Endothelial cell of umbilical vein (primary cell): ENCODE measurements around the gene HOXC5. TPM values are rescaled to one million over a fixed set of nuclear protein-coding genes. Genes with fewer than 3 reads are reported as not detected.

ENCODE experiments used
- BruUV-seq: library from RNA; stranded (reverse); fragments of 400-500 nt; replicated peaks from 2 replicates; lab custom pipeline; 2021; lab: Mats Ljungman, UMichigan
- CTCF ChIA-PET: fragments of 300-600, 350-600 bp; sonication (Branson Sonifier 250); formaldehyde crosslinking; loops from one replicate; lab custom pipeline; 2021; ENCODE audit warnings: antibody characterized with exemption, inconsistent platforms; lab: Charles Lee
- POLR2A ChIA-PET: fragments of 300-600, 350-600 bp; sonication (Branson Sonifier 250); formaldehyde crosslinking; loops from one replicate; lab custom pipeline; 2021; ENCODE audit warnings: antibody characterized with exemption, inconsistent platforms; lab: Charles Lee
- DNase-seq: peaks from one replicate; pipeline ENCODE4 v3.0.0-alpha.2; 2011; ENCODE audit warnings: low read depth, low spot score
- FAIRE-seq: peaks from 2 replicates; lab custom pipeline; 2011; peaks lifted over from hg19 to GRCh38; lab: Jason Lieb, UNC
- H2AFZ ChIP-seq: 2 replicates; pipeline ENCODE4 v1.6.0; 2012; ENCODE audit warnings: low read depth, low read length, control low read depth, inconsistent platforms
- H3K27ac ChIP-seq: 2 replicates; pipeline ENCODE4 v1.5.1; 2011; ENCODE audit warnings: low read depth, mild to moderate bottlenecking, control low read depth, low read length, moderate library complexity; ENCODE audit not compliant: insufficient read depth
- H3K27me3 ChIP-seq, 2 experiments: 2 replicates each; pipeline versions ENCODE4 v1.6.0 to v1.6.1; 2011; ENCODE audit warnings: low read length in 2 of 2, mixed read lengths in 1 of 2; ENCODE audit not compliant: control insufficient read depth in 2 of 2, insufficient read depth in 2 of 2
- H3K36me3 ChIP-seq, 2 experiments: 2 replicates in 1 of 2; 3 replicates in 1 of 2; pipeline ENCODE4 v1.5.1; 2011; ENCODE audit warnings: low read length in 2 of 2, mild to moderate bottlenecking in 1 of 2, moderate library complexity in 1 of 2; ENCODE audit not compliant: control insufficient read depth in 2 of 2, insufficient read depth in 2 of 2; ENCODE audit errors: extremely low read depth in 1 of 2
- H3K4me1 ChIP-seq: 3 replicates; pipeline ENCODE4 v1.5.1; 2011; ENCODE audit warnings: mild to moderate bottlenecking, low read length; ENCODE audit not compliant: control insufficient read depth, insufficient read depth; ENCODE audit errors: extremely low read depth
- H3K4me2 ChIP-seq: 2 replicates; pipeline ENCODE4 v1.6.1; 2011; ENCODE audit warnings: low read length, control low read depth, mixed read lengths; ENCODE audit not compliant: insufficient read depth
- H3K4me3 ChIP-seq, 3 experiments: fragments of 200-600 bp in 1 of 3; sonication (generic), shearing (Covaris generic) in 1 of 3; replicated peaks in 1 of 3; 2 replicates each; pipeline ENCODE4 v1.5.1; 2011 to 2016; ENCODE audit warnings: control low read depth in 3 of 3, low read length in 3 of 3, mild to moderate bottlenecking in 2 of 3, inconsistent platforms in 1 of 3, low read depth in 1 of 3, moderate library complexity in 1 of 3; ENCODE audit not compliant: insufficient read depth in 1 of 3
- H3K79me2 ChIP-seq: 2 replicates; pipeline ENCODE4 v1.6.0; 2012; ENCODE audit warnings: low read length, inconsistent platforms; ENCODE audit not compliant: control insufficient read depth, insufficient read depth
- H3K9ac ChIP-seq: replicated peaks from 2 replicates; pipeline ENCODE3; 2011; ENCODE audit warnings: low read length, control low read depth; ENCODE audit not compliant: insufficient read depth; ENCODE audit errors: extremely low read depth
- H3K9me1 ChIP-seq: replicated peaks from 3 replicates; pipeline ENCODE4 v1.6.0; 2011; ENCODE audit warnings: mild to moderate bottlenecking, low read length; ENCODE audit not compliant: control insufficient read depth, insufficient read depth; ENCODE audit errors: extremely low read depth
- H3K9me3 ChIP-seq: replicated peaks from 2 replicates; pipeline ENCODE4 v1.5.1; 2012; ENCODE audit warnings: low read length, inconsistent platforms; ENCODE audit not compliant: control insufficient read depth, insufficient read depth
- H4K20me1 ChIP-seq: replicated peaks from 2 replicates; pipeline ENCODE3; 2011; ENCODE audit warnings: mild to moderate bottlenecking, low read length; ENCODE audit not compliant: control insufficient read depth, insufficient read depth; ENCODE audit errors: extremely low read depth
- EZH2 ChIP-seq: IDR thresholded peaks from 2 replicates; pipeline ENCODE4 v1.6.1; 2012; ENCODE audit warnings: borderline replicate concordance, low read depth, mild to moderate bottlenecking, moderate library complexity, low read length, inconsistent platforms; ENCODE audit not compliant: severe bottlenecking
- FOS ChIP-seq: IDR thresholded peaks from 2 replicates; pipeline ENCODE4 v1.6.1; 2011; ENCODE audit warnings: mild to moderate bottlenecking, low read length, moderate library complexity, borderline replicate concordance; ENCODE audit not compliant: insufficient read depth
- GATA2 ChIP-seq: IDR thresholded peaks from 2 replicates; pipeline ENCODE4 v1.7.0; 2011; ENCODE audit warnings: low read depth, mild to moderate bottlenecking, moderate library complexity, mixed read lengths, low read length; ENCODE audit not compliant: insufficient read length, insufficient read depth
- dilution Hi-C: fragments of 300-500 bp; cut with MboI; formaldehyde crosslinking; loops from one replicate; pipeline ENCODE4 v1.15.0; 2019; ENCODE audit warnings: low sequenced_read_pairs; ENCODE audit not compliant: extremely low pct_ligation_motif_present
- intact Hi-C: fragments of 100-400 bp; cut with micrococcal nuclease; formaldehyde crosslinking; loops from one replicate; pipeline ENCODE4 v1.10.0; 2022
- polyA plus RNA-seq, 4 experiments: library from polyadenylated mRNA; depleted of rRNA in 3 of 4; stranded (reverse) in 3 of 4; unstranded in 1 of 4; fragments of >200 nt; gene quantifications; 2 replicates each; pipeline versions ENCODE4 v1.2.1 to v1.2.3, GENCODE V29; 2011 to 2012; ENCODE audit warnings: missing spikeins in 1 of 4
- total RNA-seq: library from RNA; stranded (reverse); gene quantifications from 2 replicates; pipeline ENCODE4 v1.2.3, GENCODE V29; 2021

The HOXC5 gene
- total and polyA plus RNA-seq, 2 donors (not counting 3 experiments of a cell fraction or from before 2014, with no cell fraction given): not detected

- Histone ChIP-seq H3K9me3 (no peaks in the 10 kb centered on the region), H4K20me1 (no peaks in the 10 kb centered on the region), H3K9me1 (no peaks in the 10 kb centered on the region), H3K9ac (no peak within 1 kb of the TSS), H2AFZ (no peak within 1 kb of the TSS), H3K36me3 (no peaks in the 10 kb centered on the region), H3K4me2 (no peak within 1 kb of the TSS), H3K4me3 (no peak within 1 kb of the TSS), H3K4me1 (no peaks in the 10 kb centered on the region), H3K79me2 (no peaks in the 10 kb centered on the region), H3K27ac (no peak within 1 kb of the TSS), H3K27me3 (peaks cover 82 to 94% of the 10 kb centered on the region in 2 experiments)
- POLR2A ChIA-PET: interaction anchor here (0.7 kb wide), 1 partner anchor 103 kb away, joined by 3 read pairs; no protein-coding TSS in a partner anchor
- dilution Hi-C loops (no loop called here), intact Hi-C loops (no loop called here)
- no TSS peak for BruUV-seq
- DNase-seq (peak; percentile 15), FAIRE-seq (no peak)
- TF ChIP-seq FOS: no peak
- no peak for TF ChIP-seq GATA2
- peak; percentile 39 for TF ChIP-seq EZH2
- CTCF ChIA-PET: interaction anchor here (2.0 to 6.1 kb wide), 3 partner anchors 22 to 179 kb away, joined by 5 to 59 read pairs (median 11); no protein-coding TSS in a partner anchor
Observed at GRCh38 chr12:54028314-54029201, 4.3 kb upstream of the HOXC5 start, which contains the start of gene HOXC6. Gene HOXC6 (plus strand): TSS chr12:54028440. CDS start chr12:54028522, 82 bp downstream.
